GM10847 (cell line): ENCODE measurements around the gene ANKRD65.

Experiments used
- POLR2A ChIP-seq: IDR thresholded peaks from 2 replicates; pipeline ENCODE4 v1.6.1; 2011; ENCODE audit not compliant: insufficient read length; ENCODE audit errors: extremely low read depth

ANKRD65 gene

DNA sequence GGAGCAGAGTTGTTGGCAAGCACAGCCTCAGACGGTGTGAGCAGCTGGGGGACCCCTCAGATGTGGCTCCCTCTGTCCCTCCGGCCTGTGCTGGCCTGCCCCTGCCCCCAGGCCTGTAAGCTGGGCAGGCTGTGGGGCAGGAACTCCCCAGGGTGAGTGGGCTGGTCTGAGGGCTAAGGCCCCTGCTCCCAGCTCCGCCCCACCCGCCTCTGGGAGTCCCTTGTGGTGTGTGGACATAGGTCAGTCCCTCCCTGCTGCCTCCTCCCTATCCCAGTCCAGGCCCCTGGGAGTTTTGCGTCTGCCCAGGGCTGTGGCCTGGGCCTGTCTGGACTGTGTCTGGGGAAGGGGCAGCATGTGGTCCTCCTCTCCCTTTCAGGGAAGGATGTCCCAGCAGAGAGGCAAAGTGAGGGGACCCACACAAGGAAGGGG is 10.8 kb upstream of the ANKRD65 start:
- no peak for TF ChIP-seq POLR2A

DNA sequence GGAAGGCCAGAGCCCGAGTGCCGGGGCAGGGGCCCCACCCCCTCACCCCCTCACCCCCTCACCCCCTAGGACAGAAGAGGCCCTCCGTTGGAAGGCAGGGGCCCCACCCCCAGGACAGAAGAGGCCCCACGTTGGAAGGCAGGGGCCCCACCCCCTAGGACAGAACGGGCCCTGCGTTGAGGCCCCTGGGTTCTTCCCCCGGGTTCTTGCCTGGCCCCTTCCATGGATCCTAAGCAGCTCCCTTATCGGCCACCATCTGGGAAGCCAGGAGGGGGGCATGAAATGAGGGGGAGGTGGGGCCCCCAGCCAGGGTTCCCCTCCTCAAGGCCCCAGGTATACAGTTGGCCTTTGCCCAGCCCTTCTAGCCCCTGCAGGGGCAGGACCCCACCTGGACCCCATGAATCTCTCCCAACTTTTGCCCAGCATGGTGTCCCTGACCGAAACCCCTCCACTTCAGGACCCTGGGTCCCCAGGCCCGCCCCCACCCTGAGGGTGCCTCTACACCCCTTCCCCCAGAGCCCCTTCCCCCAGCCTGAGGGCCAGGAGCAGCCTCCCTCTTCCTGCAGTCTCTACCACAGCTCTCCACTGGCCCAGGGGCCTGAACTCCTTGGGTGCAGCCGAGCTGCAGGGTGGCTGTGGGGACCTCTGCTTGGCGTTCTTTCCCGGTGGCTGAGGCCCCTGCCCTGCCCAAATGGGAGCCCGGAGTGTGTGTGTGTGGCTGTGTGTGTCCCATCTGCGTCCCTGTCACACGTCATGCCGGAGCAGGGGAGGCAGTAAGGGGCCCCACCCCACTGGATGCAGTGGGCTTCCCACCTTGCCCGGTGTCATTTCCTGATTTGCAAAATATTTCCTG is 10.1 kb upstream of the ANKRD65 start:
- TF ChIP-seq POLR2A = no peak

DNA sequence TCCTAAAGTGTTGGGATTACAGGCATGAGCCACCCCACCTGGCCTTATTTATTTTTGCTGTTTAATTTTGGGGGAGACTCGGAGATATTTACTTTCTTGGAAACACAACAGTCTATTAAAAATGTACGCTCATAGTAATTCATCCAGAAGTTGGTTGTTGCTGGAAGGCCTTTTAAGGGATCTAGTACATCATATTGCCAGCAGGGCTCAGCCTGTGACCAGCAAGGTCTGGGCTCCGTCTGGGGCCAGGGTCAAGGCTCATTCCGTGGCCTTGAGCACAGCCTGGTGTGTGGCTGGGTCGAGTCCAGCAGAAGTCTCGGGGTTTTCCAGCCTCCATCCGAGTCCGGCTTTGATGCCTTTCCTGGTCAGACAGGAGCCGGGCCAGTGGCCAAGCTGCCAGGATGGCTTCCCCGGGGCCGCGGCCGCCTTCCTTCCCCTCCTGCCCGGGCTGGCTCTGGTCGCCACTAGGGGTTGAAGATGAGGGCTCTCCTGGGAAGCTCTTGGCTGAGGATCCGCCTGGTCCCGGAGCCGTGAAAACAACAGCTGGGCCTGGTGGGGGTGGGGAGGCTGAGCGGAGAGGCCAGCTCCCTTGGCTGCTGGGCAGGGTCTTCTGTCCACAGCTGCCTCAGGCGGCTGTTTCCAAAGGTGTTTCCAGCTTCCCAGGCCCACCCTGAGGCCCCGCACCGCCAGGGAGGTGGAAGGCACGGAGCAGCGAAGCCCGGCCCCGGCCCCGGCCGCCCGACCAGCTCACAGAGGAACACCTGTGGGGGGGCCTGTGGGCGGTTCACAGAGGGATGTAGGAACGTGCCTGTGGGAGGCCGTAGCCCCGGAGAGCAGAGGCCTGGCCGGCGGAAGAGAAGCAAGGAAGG is 9.3 kb upstream of the ANKRD65 start:
- TF ChIP-seq POLR2A = no peak

DNA sequence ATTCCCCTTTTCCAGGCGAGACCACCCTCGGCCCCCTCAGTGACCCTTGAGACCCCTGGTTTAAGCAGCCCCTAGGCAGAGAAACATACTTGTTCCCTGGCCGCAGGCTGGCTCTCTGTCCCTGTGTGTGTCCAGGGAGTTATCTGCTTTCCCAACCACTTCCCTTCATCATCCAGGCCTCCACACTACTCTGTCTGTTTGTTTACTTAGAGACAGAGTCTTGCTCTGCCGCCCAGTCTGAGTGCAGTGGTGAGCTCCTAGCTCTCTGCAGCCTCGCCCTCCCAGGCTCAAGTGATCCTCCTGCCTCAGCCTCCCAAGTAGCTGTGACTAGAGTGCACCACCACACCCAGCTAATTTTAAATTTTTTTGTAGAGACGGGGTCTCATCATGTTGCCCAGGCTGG is 8.6 kb upstream of the ANKRD65 start:
- TF ChIP-seq POLR2A = no peak

DNA sequence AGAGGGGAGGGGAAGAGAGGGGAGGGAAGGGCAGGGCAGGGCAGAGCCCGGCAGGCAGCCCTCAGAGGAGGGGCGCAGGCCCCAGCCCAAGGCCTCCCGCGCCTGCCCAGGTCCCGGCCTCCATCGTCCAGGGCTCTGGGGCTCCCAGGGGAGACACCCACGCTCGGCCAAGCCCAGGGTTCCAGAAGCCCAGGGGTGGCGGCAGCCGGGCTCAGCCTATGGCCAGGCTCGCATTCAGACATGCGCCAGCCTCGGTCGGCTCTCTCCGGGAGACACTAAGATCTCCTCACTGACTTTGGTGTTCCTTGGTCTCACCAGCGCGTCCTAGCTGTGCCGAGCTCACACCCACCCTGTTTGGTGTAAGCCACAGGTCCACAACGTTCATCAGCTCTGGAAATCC is 7.1 kb upstream of the ANKRD65 start:
- no peak for TF ChIP-seq POLR2A

DNA sequence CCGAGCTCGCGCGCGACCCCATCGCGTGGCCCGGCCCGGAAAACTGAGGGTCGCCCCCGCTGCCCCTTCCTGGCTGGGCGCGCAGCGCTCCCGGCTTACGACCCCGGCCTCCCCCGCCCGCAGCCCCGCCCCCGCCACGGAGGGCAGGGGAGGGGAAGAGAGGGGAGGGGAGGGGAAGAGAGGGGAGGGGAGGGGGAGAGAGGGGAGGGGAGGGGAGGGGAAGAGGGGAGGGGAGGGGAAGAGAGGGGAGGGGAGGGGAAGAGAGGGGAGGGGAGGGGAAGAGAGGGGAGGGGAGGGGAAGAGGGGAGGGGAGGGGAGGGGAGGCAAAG is 6.7 kb upstream of the ANKRD65 start:
- TF ChIP-seq POLR2A = no peak

DNA sequence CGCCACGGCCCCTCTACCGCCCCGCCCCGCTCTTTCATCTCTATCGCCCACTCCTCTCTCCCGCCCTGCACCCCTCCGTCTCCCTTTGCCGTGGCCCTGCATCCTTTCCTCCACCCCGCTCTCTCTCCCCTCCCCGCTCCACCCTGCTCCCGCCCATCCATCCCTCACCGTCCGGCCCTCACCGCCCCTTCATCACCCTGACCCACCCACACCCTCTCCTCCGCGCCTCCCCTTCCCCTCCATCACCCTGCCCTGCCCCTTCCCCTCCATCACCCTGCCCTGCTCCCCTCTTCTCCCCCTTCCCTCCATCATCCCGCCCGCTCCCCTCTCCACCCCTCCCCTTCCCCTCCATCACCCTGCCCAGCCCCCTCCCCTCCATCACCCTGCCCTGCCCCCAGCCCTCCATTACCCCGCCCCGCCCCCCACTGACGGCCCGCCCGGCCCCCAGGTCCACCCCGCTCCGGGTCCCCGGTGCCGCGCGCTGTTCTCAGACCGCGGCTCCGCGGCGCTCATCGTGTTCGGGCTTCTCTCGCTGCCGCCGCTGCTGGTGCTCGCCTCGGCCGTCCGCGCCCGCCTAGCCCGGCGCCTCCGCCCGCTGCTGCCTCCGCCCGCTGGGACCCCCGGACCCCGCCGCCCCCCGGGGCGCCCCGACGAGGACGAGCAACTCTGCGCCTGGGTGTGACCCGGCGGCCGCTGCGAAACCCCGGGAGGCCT is 6.2 kb upstream of the ANKRD65 start:
- no peak for TF ChIP-seq POLR2A

DNA sequence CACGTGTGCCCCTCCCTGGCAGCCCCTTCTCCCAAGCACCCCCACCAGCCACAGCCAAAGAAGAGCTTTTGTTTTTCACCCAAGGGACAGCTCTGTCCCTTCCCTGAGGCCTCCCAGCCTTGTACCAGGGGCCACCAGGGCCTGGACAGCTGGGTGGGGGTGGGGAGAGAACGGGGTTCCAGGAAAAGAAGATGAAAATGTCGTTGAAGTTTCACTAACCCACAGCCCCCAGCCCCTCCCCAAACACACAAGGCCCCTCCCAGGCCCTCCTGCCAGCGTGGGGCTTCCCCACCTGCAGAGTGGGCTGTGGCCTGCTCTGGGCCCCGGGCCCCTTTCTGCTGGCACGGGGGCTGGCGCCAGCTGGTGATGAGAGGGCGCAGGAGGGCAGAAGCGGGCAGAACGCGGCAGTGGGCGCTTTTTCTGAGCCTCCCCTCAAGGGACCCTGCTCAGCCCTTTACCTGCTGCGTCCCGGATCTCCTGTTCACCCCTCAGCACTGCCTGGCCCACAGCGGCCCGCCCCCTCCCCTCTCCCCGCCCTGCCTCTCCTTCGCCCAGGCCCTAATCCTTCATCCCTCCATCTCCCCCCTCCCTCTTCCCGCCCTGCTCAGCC is 5.5 kb upstream of the ANKRD65 start:
- no peak for TF ChIP-seq POLR2A

DNA sequence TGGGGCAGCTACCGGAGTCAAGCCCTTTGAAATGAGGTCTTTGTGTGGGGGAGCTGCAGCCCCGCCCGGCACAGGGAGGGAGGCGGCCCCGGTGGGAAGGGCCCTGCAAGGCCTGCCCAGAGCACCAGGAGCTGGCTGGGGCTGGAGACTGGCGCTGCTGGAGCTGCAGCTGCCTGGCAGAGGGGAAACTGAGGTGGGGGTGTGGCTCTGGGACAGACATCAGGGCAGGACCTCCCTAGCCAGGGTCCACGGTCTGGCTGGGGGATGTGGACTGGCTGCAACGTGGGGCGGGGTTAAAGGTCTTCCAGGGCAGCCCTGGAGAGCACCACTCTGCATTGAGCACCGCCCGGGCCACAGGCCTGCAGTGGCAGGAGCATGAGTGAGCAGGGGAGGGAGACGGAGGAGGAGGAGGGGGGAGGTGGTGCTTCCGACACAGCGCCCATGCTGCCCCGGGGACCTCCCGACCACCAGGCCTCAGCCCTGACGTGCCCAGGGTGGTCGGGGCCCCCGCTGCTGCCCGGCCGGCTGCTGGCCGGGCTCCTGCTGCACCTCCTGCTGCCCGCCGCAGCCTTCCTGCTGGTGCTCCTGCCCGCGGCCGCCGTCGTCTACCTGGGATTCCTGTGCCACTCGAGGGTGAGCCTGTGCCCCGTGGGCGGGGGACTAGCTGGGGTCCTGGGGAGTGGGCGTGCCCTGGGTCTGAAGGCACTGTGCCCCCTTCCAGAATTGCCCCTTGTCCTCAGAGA is 4.8 kb upstream of the ANKRD65 start:
- no peak for TF ChIP-seq POLR2A

DNA sequence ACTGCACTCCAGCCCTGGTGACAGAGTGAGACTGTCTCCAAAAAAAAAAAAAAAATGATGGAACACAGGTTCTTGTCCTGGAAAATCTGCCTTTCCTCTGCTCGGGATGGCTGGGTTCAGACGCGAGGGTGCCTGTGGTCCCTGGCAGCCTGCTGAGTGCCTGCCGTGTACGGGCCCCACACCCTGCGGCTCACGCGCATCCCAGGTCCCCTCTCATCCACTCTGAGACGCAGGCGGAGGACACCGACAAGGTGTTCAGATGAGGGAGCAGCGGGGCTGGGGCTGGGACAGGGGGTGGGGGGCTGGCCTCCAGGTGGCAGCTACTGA is 4.3 kb upstream of the ANKRD65 start:
- TF ChIP-seq POLR2A = no peak

DNA sequence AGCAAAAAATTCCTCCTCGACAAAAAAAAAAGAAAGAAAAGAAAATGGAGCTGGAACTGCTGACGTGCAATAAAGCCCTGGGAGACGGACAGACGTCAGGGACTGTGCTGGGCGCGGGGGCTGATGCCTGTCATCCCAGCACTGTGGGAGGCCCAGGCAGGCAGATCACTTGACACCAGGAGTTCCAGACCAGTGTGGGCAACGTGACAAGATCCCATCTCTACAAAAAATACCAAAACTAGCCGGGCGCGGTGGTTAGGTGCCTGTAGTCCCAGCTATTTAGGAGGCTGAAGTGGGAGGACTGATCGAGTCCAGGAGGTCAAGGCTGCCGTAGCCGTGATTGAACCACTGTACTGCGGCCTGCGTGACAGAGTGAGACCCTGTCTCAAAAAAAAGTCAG is 3.6 kb upstream of the ANKRD65 start:
- no peak for TF ChIP-seq POLR2A

DNA sequence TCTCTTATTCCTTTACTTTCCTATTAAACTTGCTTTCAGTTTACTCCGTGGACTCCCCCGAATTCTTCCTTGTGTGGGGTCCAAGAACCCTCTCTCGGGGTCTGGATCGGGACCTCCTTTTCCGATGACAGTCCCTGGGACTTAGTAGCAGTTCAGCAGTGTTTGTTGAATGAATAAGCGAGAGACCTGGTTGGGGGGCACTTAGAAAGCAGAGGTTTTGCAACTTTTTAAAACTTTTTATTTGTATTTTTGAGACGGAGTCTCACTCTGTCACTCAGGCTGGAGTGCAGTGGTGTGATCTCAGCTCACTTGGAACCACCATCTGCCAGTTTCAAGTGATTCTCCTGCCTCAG is 2.1 kb upstream of the ANKRD65 start:
- no peak for TF ChIP-seq POLR2A

DNA sequence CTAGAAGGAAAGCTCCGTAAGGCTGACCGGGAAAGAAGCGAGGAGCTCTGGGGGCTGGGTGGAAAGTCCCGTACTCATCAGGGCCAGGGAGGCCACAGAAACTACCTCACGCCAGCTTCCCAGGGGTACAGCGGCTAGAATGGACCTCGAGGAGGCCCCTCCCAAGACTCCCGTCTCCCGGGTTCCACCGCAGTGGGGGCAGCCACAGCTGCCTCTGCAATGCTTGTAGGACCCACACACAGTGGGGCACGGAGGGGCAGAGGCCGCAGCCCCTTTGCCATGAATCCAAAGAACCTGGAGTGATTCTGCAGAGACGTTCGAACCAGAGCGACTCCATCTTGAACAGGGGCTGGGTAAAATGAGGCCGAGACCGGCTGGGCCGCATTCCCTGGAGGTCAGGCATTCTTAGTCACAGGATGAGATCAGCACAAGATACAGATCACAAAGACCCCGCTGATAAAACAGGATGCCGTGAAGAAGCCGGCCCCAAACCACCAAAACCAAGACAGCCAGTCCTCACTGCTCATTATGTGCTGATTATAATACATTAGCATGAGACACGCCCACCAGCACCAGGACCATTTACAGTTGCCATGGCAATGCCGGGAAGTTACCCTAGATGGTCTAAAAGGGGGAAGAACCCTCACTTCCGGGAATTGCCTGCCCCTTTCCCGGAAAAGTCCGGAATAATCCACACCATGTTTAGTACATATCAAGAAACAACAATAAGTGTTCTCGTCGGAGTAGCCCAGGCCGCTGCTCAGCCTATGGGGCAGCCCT is 1.6 kb upstream of the ANKRD65 start:
- TF ChIP-seq POLR2A = no peak

DNA sequence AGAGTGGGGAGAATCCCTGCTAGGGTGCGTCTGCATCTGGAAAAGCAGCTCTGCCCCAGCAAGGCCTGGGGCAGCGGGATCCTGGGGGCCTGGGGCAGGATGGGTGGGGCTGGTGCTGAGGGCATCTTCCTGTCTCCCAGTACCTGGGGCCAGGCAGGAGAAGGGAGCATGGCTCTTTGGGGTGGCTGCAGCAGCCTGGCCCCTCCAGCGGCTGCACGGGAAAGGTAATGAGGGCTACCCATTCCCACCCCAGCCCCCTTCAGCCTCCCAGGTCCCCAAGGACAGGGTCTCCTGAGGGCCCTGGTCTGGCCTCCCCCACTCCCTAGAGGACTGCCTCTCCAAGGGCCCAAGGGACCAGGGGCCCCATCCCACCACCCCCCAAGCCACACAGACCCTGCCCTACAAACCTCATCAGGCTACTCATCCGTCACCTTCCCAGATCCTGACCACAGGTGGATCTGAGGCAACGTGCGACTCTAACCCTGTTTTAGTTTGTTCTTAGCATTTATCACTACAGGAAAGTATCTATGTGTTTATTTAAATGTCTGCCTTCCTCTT is 910 bp upstream of the ANKRD65 start:
- no peak for TF ChIP-seq POLR2A
